Measurements from ENCODE around the gene USP49.

USP49 gene

GRCh38 chr6:41744236-41744787 is 150.9 kb downstream of the USP49 start:
- no peak for TF ChIP-seq CTCF (IDR thresholded peaks at IDR 0.05; ENCODE audit: insufficient read depth, low read length, poor library complexity, severe bottlenecking)
- no peaks in the 10 kb centered on the region; the same call in none of the 2 replicates for H3K27me3 ChIP-seq (replicated peaks; ENCODE audit: control insufficient read depth, insufficient read depth, low read length)
- no peak overlapping the region for H3K4me3 ChIP-seq (replicated peaks; ENCODE audit: low read depth, low read length)
- DNase-seq (ENCODE audit: extremely low read depth, insufficient read length): no peak
- H3K36me3 ChIP-seq (ENCODE audit: control insufficient read depth, insufficient read depth, low read length): no peaks in the 10 kb centered on the region

GRCh38 chr6:41743406-41744235 is 151.6 kb downstream of the USP49 start:
- no peak for TF ChIP-seq CTCF (IDR thresholded peaks at IDR 0.05; ENCODE audit: insufficient read depth, low read length, poor library complexity, severe bottlenecking)
- no peak for DNase-seq (ENCODE audit: extremely low read depth, insufficient read length)
- H3K4me3 ChIP-seq (replicated peaks; ENCODE audit: low read depth, low read length): no peak overlapping the region
- no peaks in the 10 kb centered on the region for H3K36me3 ChIP-seq (ENCODE audit: control insufficient read depth, insufficient read depth, low read length)
- H3K27me3 ChIP-seq (replicated peaks; ENCODE audit: control insufficient read depth, insufficient read depth, low read length): no peaks in the 10 kb centered on the region; the same call in none of the 2 replicates

- Histone ChIP-seq H3K27me3 (replicated peaks; ENCODE audit: control insufficient read depth, insufficient read depth, low read length) (no peaks in the 10 kb centered on the region; the same call in none of the 2 replicates), H3K36me3 (ENCODE audit: control insufficient read depth, insufficient read depth, low read length) (no peaks in the 10 kb centered on the region), H3K4me3 (replicated peaks; ENCODE audit: low read depth, low read length) (no peak overlapping the region)
- TF ChIP-seq CTCF (IDR thresholded peaks at IDR 0.05; ENCODE audit: insufficient read depth, low read length, poor library complexity, severe bottlenecking): no peak
- DNase-seq (ENCODE audit: extremely low read depth, insufficient read length): no peak
Observed at GRCh38 chr6:41741625-41742490, 153.3 kb downstream of the USP49 start.

DNA sequence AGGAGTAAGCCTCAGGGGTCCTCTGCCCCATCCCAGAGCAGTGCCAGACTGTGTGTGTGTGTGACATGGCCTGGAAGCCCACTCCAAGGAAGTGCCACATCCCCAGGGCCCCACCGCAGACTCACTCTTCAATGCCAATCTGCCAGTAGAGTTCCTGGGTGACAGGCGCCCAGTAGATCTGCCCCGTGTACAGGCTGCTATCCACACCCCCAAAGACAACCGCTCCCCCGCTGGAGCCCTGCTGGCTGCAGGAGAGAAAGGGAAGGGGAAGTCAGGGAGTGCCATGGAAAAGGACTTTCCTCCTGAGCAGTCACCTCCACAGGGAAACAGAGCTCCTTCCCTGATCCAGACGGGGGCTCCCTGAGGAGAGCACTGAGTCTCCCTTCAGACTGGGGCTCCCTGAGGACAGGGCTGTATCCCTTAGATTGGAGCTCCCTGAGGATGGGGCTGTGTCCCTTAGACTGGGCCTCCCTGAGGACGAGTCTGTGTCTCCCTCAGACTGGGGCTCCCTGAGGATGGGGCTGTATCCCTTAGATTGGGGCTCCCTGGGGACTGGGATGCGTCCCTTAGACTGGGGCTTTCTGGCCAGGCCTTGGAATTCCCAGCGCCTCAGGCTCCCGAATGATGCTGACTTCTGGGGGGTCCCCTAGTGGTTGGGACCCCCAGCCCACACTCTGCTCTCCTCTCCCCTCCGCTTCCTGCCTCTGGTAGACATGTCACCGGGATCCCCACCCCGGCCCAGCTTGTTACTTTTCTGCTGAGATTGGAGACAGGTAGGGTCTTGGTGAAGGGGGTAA is 154.6 kb downstream of the USP49 start:
- H3K36me3 ChIP-seq (ENCODE audit: control insufficient read depth, insufficient read depth, low read length): no peaks in the 10 kb centered on the region
- no peak for TF ChIP-seq CTCF (IDR thresholded peaks at IDR 0.05; ENCODE audit: insufficient read depth, low read length, poor library complexity, severe bottlenecking)
- no peaks in the 10 kb centered on the region; the same call in none of the 2 replicates for H3K27me3 ChIP-seq (replicated peaks; ENCODE audit: control insufficient read depth, insufficient read depth, low read length)
- DNase-seq (ENCODE audit: extremely low read depth, insufficient read length): no peak
- no peak overlapping the region for H3K4me3 ChIP-seq (replicated peaks; ENCODE audit: low read depth, low read length)
